H7 (cell line): Measurements from ENCODE around the gene SERPINA10. TPM values are rescaled to one million over a fixed set of nuclear protein-coding genes. Genes with fewer than 3 reads are reported as not detected.
A peak's percentile ranks its signal among the peaks of the same experiment; 100 is the strongest.
"Not testable (repeated sequence)": the region's sequence is repeated elsewhere in the genome, so short reads cannot be mapped to it uniquely, and the experiment has no call there.

ENCODE experiments used
- DNase-seq: peaks from one replicate; pipeline ENCODE4 v3.0.0; 2012
- H3K27me3 ChIP-seq: 2 replicates; pipeline ENCODE4 v1.6.0; 2011; ENCODE audit warnings: mild to moderate bottlenecking, low read length; ENCODE audit not compliant: control insufficient read depth, insufficient read depth
- H3K36me3 ChIP-seq: replicated peaks from 2 replicates; pipeline ENCODE4 v1.5.1; 2011; ENCODE audit warnings: low read length; ENCODE audit not compliant: control insufficient read depth, insufficient read depth
- H3K4me3 ChIP-seq: 2 replicates; pipeline ENCODE4 v1.5.1; 2011; ENCODE audit warnings: low read depth, mild to moderate bottlenecking, control low read depth, low read length, moderate library complexity; ENCODE audit not compliant: insufficient read depth
- total RNA-seq: library from RNA; depleted of rRNA; stranded (reverse); fragments of >200 nt; shearing (Covaris generic); gene quantifications from 2 replicates; pipeline ENCODE4 v1.2.3, GENCODE V29; 2014

Gene SERPINA10
- total RNA-seq, 1 experiment from 2014 or later, result not detected

DNA sequence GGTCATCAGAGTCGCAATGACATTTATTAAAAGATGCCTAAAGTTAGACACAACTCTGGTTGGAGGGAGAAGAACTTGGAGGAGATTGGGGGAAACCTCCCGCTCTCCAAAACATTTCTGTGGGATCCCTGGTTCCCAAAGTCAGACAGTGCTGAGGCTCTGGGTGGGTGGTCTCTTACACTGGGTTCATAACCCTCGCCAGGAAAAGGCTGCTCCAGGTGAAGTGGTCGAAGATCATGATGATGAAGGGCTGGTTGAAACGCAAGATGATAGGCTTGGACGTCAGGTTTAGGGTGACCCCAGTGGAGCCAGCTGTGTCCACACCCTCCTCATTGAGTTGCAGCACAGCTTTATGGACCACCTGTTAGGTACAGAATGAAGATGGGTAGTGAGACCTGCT lies 11.2 kb upstream of the SERPINA10 start:
- Histone ChIP-seq H3K4me3 (no peak overlapping the region), H3K36me3 (no peaks in the 10 kb centered on the region), H3K27me3 (no peaks in the 10 kb centered on the region)
- no peak for DNase-seq

- Histone ChIP-seq H3K36me3 (no peaks in the 10 kb centered on the region), H3K4me3 (no peak overlapping the region), H3K27me3 (no peaks in the 10 kb centered on the region)
- no peak for DNase-seq
Measured at GRCh38 chr14:94303111-94303510, 10.0 kb upstream of the SERPINA10 start.

GRCh38 chr14:94298130-94298529 lies 5.1 kb upstream of the SERPINA10 start:
- H3K36me3 ChIP-seq, result no peaks in the 10 kb centered on the region
- no peak for DNase-seq
- no peaks in the 10 kb centered on the region for H3K27me3 ChIP-seq
- H3K4me3 ChIP-seq, result no peak overlapping the region

DNA sequence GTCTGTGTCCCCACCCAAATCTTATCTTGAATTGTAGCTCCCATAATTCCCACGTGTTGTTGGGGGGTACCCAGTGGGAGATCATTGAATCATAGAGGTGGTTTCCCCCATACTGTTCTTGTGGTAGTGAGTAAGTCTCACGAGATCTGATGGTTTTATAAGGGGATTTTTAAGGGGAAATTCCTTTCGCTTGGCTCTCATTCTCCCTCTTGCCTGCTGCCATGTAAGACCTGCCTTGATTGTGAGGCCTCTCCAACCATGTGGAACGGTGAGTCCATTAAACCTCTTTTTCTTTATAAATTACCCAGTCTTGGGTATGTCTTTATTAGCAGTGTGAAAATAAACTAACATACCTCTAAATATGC lies 3.1 kb upstream of the SERPINA10 start:
- DNase-seq, H3K36me3 ChIP-seq, H3K4me3 ChIP-seq, H3K27me3 ChIP-seq: not testable (repeated sequence)

GRCh38 chr14:94295360-94296180 lies 2.5 kb upstream of the SERPINA10 start:
- Histone ChIP-seq H3K36me3 (no peaks in the 10 kb centered on the region), H3K27me3 (no peaks in the 10 kb centered on the region), H3K4me3 (no peak overlapping the region)
- DNase-seq, result no peak

- no peak for DNase-seq
- H3K36me3 ChIP-seq, result no peaks in the 10 kb centered on the region
- no peaks in the 10 kb centered on the region; the same call in 1 of the 2 replicates for H3K27me3 ChIP-seq
- H3K4me3 ChIP-seq, result no peak overlapping the region
Measured at GRCh38 chr14:94293578-94293924, 483 bp upstream of the SERPINA10 start.

DNA sequence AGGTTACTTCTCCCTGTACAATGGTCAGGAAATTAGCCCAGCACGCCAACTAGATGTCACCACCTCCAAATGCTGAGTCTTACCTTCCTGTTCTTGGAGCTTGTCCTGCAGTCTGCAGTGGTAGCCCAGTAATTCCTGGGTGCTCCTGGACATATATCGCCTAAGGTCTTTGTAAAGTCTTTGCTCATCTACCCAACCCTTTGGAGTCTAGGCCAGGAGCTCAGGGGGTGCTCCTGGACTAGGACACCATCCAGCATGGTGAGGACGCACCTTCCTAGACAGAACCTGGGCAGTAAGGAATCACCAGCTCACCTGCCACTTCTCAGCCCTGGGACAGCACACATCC lies 569 bp downstream of the SERPINA10 start:
- Histone ChIP-seq H3K4me3 (no peak overlapping the region), H3K27me3 (no peaks in the 10 kb centered on the region; the same call in 1 of the 2 replicates), H3K36me3 (no peaks in the 10 kb centered on the region)
- DNase-seq, result no peak

- Histone ChIP-seq H3K4me3 (no peak overlapping the region), H3K36me3 (no peaks in the 10 kb centered on the region), H3K27me3 (no peaks in the 10 kb centered on the region; the same call in 1 of the 2 replicates)
- no peak for DNase-seq
Measured at GRCh38 chr14:94291906-94292525, 1.1 kb downstream of the SERPINA10 start.

DNA sequence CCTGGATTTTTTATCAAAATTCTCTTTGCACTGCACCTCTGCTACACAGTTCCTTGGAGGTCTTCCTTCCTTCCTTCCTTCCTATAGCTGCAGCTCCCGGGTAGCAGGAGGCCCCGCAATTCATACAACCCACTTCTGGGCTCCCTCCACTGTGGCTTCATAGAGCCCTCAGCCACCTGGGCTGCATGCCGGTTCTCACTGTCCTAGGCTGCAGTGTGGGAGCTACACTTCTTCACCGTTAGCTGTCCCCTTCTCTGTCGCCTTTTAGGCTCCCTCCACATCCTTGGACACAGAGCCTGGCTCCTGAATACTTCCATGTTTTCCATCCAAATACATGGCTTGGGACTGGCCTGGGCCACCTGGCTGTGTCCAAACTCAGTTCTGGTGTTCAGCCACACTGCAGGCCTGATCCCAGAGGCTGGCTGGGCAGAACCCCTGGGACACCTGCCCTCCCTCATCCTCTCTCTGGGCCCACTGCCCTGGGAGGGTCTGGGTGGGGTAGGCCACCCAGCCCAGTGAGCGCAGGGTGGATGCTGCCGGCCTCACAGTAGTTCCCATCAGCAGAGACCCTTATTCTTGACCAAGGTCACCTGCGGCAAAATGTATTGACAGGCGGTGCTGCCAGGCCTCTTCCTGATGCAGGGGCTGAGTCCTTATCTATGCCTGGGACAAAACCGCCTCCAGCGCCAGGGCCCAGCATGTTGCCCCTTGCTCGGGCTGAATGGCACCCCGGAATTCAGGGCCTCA lies 1.7 kb downstream of the SERPINA10 start:
- no peaks in the 10 kb centered on the region; the same call in 1 of the 2 replicates for H3K27me3 ChIP-seq
- no peak overlapping the region for H3K4me3 ChIP-seq
- H3K36me3 ChIP-seq, result no peaks in the 10 kb centered on the region
- DNase-seq, result no peak

GRCh38 chr14:94290197-94290596 lies 2.9 kb downstream of the SERPINA10 start:
- H3K36me3 ChIP-seq, result no peaks in the 10 kb centered on the region
- H3K27me3 ChIP-seq, result no peaks in the 10 kb centered on the region; the same call in 1 of the 2 replicates
- DNase-seq, result no peak
- H3K4me3 ChIP-seq, result no peak overlapping the region

GRCh38 chr14:94288610-94289465 lies 4.2 kb downstream of the SERPINA10 start:
- Histone ChIP-seq H3K27me3 (no peaks in the 10 kb centered on the region; the same call in 1 of the 2 replicates), H3K36me3 (no peaks in the 10 kb centered on the region), H3K4me3 (no peak overlapping the region)
- DNase-seq, result peak; percentile 71

DNA sequence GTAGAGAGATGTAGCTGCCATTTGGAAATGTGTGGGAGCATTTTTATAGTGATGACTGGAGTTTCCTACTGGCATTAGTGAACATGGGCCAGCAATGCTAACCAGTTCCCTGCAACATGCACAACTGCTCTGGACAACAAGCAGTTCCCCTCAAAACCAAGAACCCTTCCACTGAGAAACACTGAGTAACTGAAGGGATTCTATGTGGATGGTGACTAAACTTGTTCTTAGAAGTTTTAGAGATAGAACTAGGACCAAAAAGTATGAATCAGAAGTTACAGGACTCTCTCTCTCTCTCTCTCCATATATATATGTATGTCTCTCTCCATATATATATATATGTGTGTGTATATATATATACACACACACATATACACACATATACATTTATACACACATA lies 7.9 kb downstream of the SERPINA10 start:
- no peak overlapping the region for H3K4me3 ChIP-seq
- H3K36me3 ChIP-seq, result no peaks in the 10 kb centered on the region
- no peaks in the 10 kb centered on the region; the same call in 1 of the 2 replicates for H3K27me3 ChIP-seq
- DNase-seq, result no peak

- Histone ChIP-seq H3K4me3 (no peak overlapping the region), H3K36me3 (no peaks in the 10 kb centered on the region), H3K27me3 (no peaks in the 10 kb centered on the region)
- DNase-seq, result no peak
Measured at GRCh38 chr14:94284221-94284620, 8.8 kb downstream of the SERPINA10 start.

DNA sequence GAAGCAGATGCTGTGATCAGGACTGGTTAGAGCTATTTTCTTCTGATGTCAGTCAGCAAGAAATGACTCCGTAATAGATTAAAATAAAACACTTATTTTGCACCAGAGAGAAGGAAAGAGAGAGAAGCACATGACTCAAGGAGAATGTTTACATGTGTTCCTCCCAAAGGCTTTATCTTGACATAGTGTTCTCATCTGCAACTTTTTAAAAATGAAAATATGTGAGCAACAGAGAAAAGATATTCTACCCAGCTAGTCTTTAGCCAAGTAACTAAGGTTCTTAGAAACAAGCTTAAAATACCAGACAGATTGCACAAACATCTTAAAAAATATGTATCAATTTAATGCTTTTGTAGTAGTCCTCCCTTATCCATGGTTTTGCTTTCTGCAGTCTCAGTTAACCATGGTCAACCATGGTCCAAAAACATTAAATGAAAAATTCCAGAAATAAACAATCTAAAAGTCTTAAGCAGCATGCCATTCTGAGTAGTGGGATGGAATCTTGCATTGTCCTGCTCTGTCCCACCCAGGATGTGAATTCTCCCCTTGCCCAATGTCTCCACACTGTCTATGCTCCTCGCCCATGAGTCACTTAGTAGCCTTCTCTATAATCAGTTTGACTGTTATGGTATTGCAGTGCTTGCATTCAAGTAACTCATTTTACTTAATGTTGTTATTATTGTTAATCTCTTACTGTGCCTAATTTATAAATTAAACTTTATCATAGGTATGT lies 9.9 kb downstream of the SERPINA10 start:
- no peak for DNase-seq
- no peak overlapping the region for H3K4me3 ChIP-seq
- H3K27me3 ChIP-seq, result no peaks in the 10 kb centered on the region
- no peaks in the 10 kb centered on the region for H3K36me3 ChIP-seq
